ENCODE measurements around the gene DDX6. TPM values are rescaled to one million over a fixed set of nuclear protein-coding genes. Genes with fewer than 3 reads are reported as not detected.

Gene DDX6
- total RNA-seq, 2 experiments from 2014 or later = 155 to 158 TPM

DNA sequence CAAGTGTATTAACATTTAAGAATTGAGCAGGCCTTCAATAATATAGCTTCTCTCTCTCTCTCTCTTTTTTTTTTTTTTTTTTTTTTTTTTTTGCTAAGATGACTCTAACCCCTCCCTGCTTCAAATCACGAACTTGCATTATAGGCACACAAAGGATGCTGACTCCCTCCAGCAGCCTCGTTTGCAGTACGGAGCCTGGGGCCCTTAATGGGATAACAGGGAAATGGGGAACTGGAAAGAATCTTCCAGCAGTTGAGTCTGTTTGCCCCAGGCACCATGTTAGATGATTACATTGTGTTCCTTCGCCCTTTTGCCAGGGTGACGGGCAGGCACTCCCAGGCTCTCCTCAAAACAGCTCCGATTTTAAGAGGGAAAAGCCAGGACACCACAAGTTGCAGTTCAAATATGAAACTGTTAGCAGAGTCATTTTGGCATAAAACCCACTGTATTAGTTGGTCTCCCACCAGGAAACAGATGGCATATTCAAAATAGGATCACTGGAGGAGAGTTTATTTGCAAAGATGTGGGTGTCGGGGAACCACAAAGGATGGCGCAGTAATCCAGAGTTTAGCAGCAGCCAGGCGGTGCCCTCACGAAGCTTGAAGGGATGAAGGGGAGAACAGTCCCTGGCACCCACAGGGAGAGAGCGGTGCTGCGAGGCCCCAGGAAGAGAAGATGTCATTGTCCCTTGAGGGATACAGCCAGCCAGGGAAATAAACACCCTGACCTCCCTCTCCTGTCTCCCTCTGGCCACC is 85.0 kb downstream of the DDX6 start:
- no peak for TF ChIP-seq CTCF (IDR thresholded peaks at IDR 0.05)
- Mint-ChIP-seq H3K36me3 (ENCODE audit: low read depth) (peaks cover 1% of the 10 kb centered on the region), H3K27ac (no peak overlapping the region), H3K27me3 (no peaks in the 10 kb centered on the region), H3K4me1 (ENCODE audit: low read depth) (peaks cover 26% of the 10 kb centered on the region), H3K9me3 (no peaks in the 10 kb centered on the region), H3K4me3 (no peak overlapping the region)
- intact Hi-C loops (cut with micrococcal nuclease) = loop anchor here (5.0 kb wide), 1 partner anchor 241 kb away; no protein-coding TSS in a partner anchor
- DNase-seq (no peak), ATAC-seq (no peak)
- ChIA-PET POLR2A (interaction anchor here (0.5 to 1.5 kb wide), 4 partner anchors 9 to 374 kb away, joined by 3 to 6 read pairs (median 4); no protein-coding TSS in a partner anchor), CTCF (interaction anchor here (2.0 to 2.8 kb wide), 2 partner anchors 14 to 16 kb away, joined by 10 to 21 read pairs; no protein-coding TSS in a partner anchor)

- ChIA-PET POLR2A (interaction anchor here (0.8 to 1.5 kb wide), 6 partner anchors 8 to 164 kb away, joined by 3 to 6 read pairs (median 3); no protein-coding TSS in a partner anchor), CTCF (interaction anchor here (0.8 to 2.8 kb wide), 5 partner anchors 10 to 86 kb away, joined by 3 to 21 read pairs (median 6); partner anchors contain the start of gene DDX6)
- peak; percentile 70 for DNase-seq
- peak; percentile 86 for ATAC-seq
- Mint-ChIP-seq H3K27ac (peak overlapping the region; percentile 82), H3K9me3 (peaks cover 3% of the 10 kb centered on the region), H3K27me3 (no peaks in the 10 kb centered on the region), H3K4me1 (ENCODE audit: low read depth) (peaks cover 28% of the 10 kb centered on the region), H3K4me3 (peak overlapping the region; percentile 41), H3K36me3 (ENCODE audit: low read depth) (peaks cover 4% of the 10 kb centered on the region)
- no peak for TF ChIP-seq CTCF (IDR thresholded peaks at IDR 0.05)
- intact Hi-C loops (cut with micrococcal nuclease) = loop anchor here (5.0 kb wide), 1 partner anchor 242 kb away; no protein-coding TSS in a partner anchor
Observed at GRCh38 chr11:118705111-118705741, 85.7 kb downstream of the DDX6 start.

DNA sequence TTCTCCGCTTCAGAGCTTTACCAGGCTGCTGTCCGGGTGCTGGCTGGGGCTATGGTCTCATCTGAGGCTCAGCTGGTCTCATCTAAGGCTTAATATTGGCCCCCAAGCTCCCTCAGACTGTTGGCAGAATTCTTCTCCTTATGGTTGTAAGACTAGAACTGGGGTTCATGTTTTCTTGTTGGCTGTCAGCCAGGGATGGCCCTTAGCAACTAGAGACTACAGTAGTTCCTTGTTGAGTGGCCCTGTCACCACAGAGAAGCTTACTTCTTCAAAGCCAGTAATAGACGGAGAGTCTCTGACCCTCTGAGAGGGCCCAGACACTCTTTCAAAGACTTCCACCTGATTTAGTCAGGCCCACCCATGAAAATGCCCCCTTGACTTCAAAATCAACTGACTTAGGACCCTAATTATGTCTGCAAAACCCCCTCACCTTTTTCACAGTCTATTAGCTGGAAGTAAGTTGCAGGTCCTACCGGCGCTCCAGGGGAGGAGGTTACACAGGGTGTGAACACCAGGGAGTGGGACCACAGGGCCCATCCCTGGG is 87.3 kb downstream of the DDX6 start:
- peaks cover 9% of the 10 kb centered on the region for H3K9me3 Mint-ChIP-seq
- H3K27me3 Mint-ChIP-seq = no peaks in the 10 kb centered on the region
- ATAC-seq (no peak), DNase-seq (no peak)
- peaks cover 41% of the 10 kb centered on the region for H3K4me1 Mint-ChIP-seq (ENCODE audit: low read depth)
- ChIA-PET CTCF (interaction anchor here (1.5 to 2.0 kb wide), 2 partner anchors 8 to 11 kb away, joined by 6 to 10 read pairs; no protein-coding TSS in a partner anchor), POLR2A (no interaction called here)
- H3K4me3 Mint-ChIP-seq = no peak overlapping the region
- H3K27ac Mint-ChIP-seq = peak overlapping the region; percentile 20
- intact Hi-C loops (cut with micrococcal nuclease) = no loop called here
- TF ChIP-seq CTCF (IDR thresholded peaks at IDR 0.05) = no peak
- H3K36me3 Mint-ChIP-seq (ENCODE audit: low read depth) = peaks cover 9% of the 10 kb centered on the region

GRCh38 chr11:118699506-118700220 is 91.3 kb downstream of the DDX6 start:
- peak; percentile 67 for DNase-seq
- Mint-ChIP-seq H3K27me3 (no peaks in the 10 kb centered on the region), H3K27ac (peak overlapping the region; percentile 80), H3K36me3 (ENCODE audit: low read depth) (peaks cover 9% of the 10 kb centered on the region), H3K9me3 (peaks cover 9% of the 10 kb centered on the region), H3K4me1 (ENCODE audit: low read depth) (peaks cover 46% of the 10 kb centered on the region), H3K4me3 (no peak overlapping the region)
- no peak for TF ChIP-seq CTCF (IDR thresholded peaks at IDR 0.05)
- peak; percentile 47 for ATAC-seq
- intact Hi-C loops (cut with micrococcal nuclease) = no loop called here
- POLR2A ChIA-PET = interaction anchor here (1.2 kb wide), 1 partner anchor 91 kb away, joined by 4 read pairs; the partner anchor contains the start of gene DDX6
- CTCF ChIA-PET = interaction anchor here (0.7 to 4.0 kb wide), 5 partner anchors 9 to 386 kb away, joined by 3 to 13 read pairs (median 3); no protein-coding TSS in a partner anchor

Other genes with a start within 250 kb of the DDX6 start
- gene IFT46, start 225.2 kb downstream of the DDX6 start, total RNA-seq = 10 to 100 TPM; 14.9 to 16.0 TPM
- 100 to 1,000 TPM; 134 to 135 TPM for gene ARCN1, start 218.8 kb downstream of the DDX6 start, total RNA-seq
- 1 to 10 TPM; 3.0 to 5.1 TPM for gene PHLDB1, start 183.5 kb downstream of the DDX6 start, total RNA-seq
- not detected for gene TREH, start 111.5 kb downstream of the DDX6 start, total RNA-seq
- under 1 TPM; 0.60 to 0.92 TPM for gene CXCR5, start 92.7 kb upstream of the DDX6 start, total RNA-seq
- 10 to 100 TPM; 35.9 to 38.8 TPM for gene BCL9L, start 134.8 kb upstream of the DDX6 start, total RNA-seq
- 1 to 10 TPM; 1.5 to 2.2 TPM for gene UPK2, start 165.1 kb upstream of the DDX6 start, total RNA-seq
- not detected for gene FOXR1, start 180.6 kb upstream of the DDX6 start, total RNA-seq
- gene CENATAC, start 207.0 kb upstream of the DDX6 start, total RNA-seq = 10 to 100 TPM; 22.0 to 24.1 TPM
- gene RPS25, start 227.2 kb upstream of the DDX6 start, total RNA-seq = 1,000 to 10,000 TPM; 1,901 to 1,911 TPM
- gene TRAPPC4, start 227.6 kb upstream of the DDX6 start, total RNA-seq = 10 to 100 TPM; 69.5 to 71.4 TPM
- 10 to 100 TPM; 32.4 to 35.2 TPM for gene SLC37A4, start 239.7 kb upstream of the DDX6 start, total RNA-seq

Measured in activated CD8-positive, alpha-beta T cell treated with anti-CD3 and anti-CD28 coated beads for 36 hours (primary cell).